ENCODE results near the gene RXRB.

GRCh38 chr6:33185190-33185589, 15.3 kb downstream of the RXRB start:
- TF ChIP-seq POLR2A (IDR thresholded peaks at IDR 0.05; ENCODE audit: low read depth, low read length) (no peak), CTCF (IDR thresholded peaks at IDR 0.05; ENCODE audit: extremely low read depth in 1 of 2, insufficient read depth in 1 of 2, low read depth in 1 of 2, low read length in 2 of 2) (no peak), POLR2AphosphoS5 (IDR thresholded peaks at IDR 0.05; ENCODE audit: insufficient read depth, low read depth, low read length) (no peak), EZH2 (IDR thresholded peaks at IDR 0.05; ENCODE audit: borderline replicate concordance, low read depth, low read length, severe bottlenecking) (no peak), MAX (IDR thresholded peaks at IDR 0.05; ENCODE audit: insufficient read depth, insufficient read length) (no peak), JUN (IDR thresholded peaks at IDR 0.05; ENCODE audit: borderline replicate concordance, insufficient read depth, insufficient read length, low read depth) (no peak), MYC (IDR thresholded peaks at IDR 0.05; ENCODE audit: low read depth, low read length) (no peak), FOS (IDR thresholded peaks at IDR 0.05; ENCODE audit: borderline replicate concordance, insufficient read depth, low read length) (no peak)
